ENCODE measurements around the gene CPNE4. TPM values are rescaled to one million over a fixed set of nuclear protein-coding genes. Genes with fewer than 3 reads are reported as not detected.
A peak's percentile ranks its signal among the peaks of the same experiment; 100 is the strongest.

Gene CPNE4
- total RNA-seq, 1 experiment from 2014 or later: 0.29 TPM

DNA sequence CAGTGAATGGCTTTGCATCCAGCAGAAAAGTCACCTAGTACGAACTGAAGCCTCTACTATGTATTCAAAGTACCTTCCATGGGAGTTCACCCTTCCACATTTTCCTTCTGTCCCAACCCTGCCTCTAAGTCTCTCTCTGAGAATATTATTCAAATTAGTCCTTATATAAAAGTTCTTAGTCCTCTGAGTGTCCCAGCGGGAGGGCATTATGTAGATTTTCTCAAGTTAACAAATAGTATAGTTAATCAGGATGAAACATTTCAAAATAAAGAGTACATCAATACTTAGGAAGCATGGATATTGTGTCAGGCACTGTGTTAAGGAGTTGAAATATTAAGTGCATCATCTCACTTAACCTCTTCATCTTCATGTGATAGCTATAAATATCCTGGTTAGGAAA, 223.3 kb downstream of the CPNE4 start:
- Histone ChIP-seq H3K4me1 (replicated peaks) (no peaks in the 10 kb centered on the region), H3K9me3 (replicated peaks) (no peaks in the 10 kb centered on the region), H3K27me3 (replicated peaks) (no peaks in the 10 kb centered on the region; the same call in 1 of the 2 replicates), H3K27ac (no peak overlapping the region), H3K4me3 (no peak overlapping the region), H3K36me3 (no peaks in the 10 kb centered on the region)
- no peak for DNase-seq (ENCODE audit: low read depth in 1 of 2, low spot score in 2 of 2)

GRCh38 chr3:131807822-131808221, 227.0 kb downstream of the CPNE4 start:
- DNase-seq (ENCODE audit: low read depth in 1 of 2, low spot score in 2 of 2): no peak
- Histone ChIP-seq H3K36me3 (no peaks in the 10 kb centered on the region), H3K4me3 (no peak overlapping the region), H3K4me1 (replicated peaks) (no peaks in the 10 kb centered on the region), H3K27ac (no peak overlapping the region), H3K9me3 (replicated peaks) (no peaks in the 10 kb centered on the region), H3K27me3 (replicated peaks) (no peaks in the 10 kb centered on the region; the same call in 1 of the 2 replicates)

GRCh38 chr3:131806736-131807135, 228.1 kb downstream of the CPNE4 start:
- no peak overlapping the region for H3K27ac ChIP-seq
- no peak overlapping the region for H3K4me3 ChIP-seq
- no peaks in the 10 kb centered on the region for H3K36me3 ChIP-seq
- no peaks in the 10 kb centered on the region for H3K4me1 ChIP-seq (replicated peaks)
- no peak for DNase-seq (ENCODE audit: low read depth in 1 of 2, low spot score in 2 of 2)
- H3K27me3 ChIP-seq (replicated peaks): no peaks in the 10 kb centered on the region
- H3K9me3 ChIP-seq (replicated peaks): no peaks in the 10 kb centered on the region

- H3K27me3 ChIP-seq (replicated peaks): no peaks in the 10 kb centered on the region
- H3K36me3 ChIP-seq: no peaks in the 10 kb centered on the region
- H3K4me1 ChIP-seq (replicated peaks): no peaks in the 10 kb centered on the region
- H3K4me3 ChIP-seq: no peak overlapping the region
- no peak for DNase-seq (ENCODE audit: low read depth in 1 of 2, low spot score in 2 of 2)
- H3K27ac ChIP-seq: no peak overlapping the region
- no peaks in the 10 kb centered on the region for H3K9me3 ChIP-seq (replicated peaks)
These were observed 230.2 kb downstream of the CPNE4 start for GRCh38 chr3:131804565-131805133.

DNA sequence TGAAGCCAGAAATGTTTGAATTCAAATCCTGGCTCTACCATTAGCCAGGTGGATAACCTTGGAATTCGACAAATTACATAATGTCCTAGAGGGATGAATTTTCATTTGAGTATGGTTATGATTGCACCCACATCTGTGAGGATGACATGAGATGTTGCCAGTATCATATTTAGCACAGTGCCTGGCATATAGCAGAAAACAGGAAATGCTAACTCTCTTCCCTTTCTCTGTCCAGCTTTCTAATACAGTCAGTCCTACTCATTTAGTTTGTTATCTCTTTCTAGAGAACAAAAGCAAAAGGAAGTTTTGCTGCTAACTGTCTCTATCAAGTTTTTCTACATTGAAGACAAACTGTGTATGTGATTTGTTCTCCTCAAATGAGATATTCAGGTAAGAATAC, 231.7 kb downstream of the CPNE4 start:
- H3K4me1 ChIP-seq (replicated peaks): no peaks in the 10 kb centered on the region
- H3K27ac ChIP-seq: no peak overlapping the region
- DNase-seq (ENCODE audit: low read depth in 1 of 2, low spot score in 2 of 2): no peak

GRCh38 chr3:131802029-131802428, 232.8 kb downstream of the CPNE4 start:
- Histone ChIP-seq H3K9me3 (replicated peaks) (no peaks in the 10 kb centered on the region), H3K4me3 (no peak overlapping the region), H3K27ac (no peak overlapping the region), H3K4me1 (replicated peaks) (no peaks in the 10 kb centered on the region), H3K27me3 (replicated peaks) (no peaks in the 10 kb centered on the region), H3K36me3 (no peaks in the 10 kb centered on the region)
- DNase-seq (ENCODE audit: low read depth in 1 of 2, low spot score in 2 of 2): no peak

More for the DNA sequence above, 231.7 kb downstream of the CPNE4 start:
- H3K36me3 ChIP-seq: no peaks in the 10 kb centered on the region
- H3K27me3 ChIP-seq (replicated peaks): no peaks in the 10 kb centered on the region
- H3K4me3 ChIP-seq: no peak overlapping the region
- H3K9me3 ChIP-seq (replicated peaks): no peaks in the 10 kb centered on the region

DNA sequence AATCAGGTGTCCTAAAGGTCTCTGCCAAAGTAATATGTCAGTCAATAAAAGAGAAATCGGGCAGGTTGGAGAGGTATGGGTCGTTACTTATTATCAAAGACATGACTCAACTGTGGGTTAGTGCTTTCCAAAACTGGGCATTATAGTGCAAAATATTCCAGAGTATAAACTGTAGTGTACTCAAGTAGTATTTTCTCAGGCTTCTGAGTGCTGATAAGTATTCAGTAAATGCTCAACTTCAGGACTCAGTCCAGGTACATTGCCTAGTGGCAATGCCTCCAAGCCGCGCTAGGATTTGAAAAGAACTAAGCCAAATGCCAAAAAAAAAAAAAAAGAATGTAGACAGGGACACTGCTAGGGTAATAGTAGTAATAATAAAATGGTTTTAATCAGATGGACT, 233.2 kb downstream of the CPNE4 start:
- Histone ChIP-seq H3K27ac (no peak overlapping the region), H3K36me3 (no peaks in the 10 kb centered on the region), H3K4me1 (replicated peaks) (no peaks in the 10 kb centered on the region), H3K27me3 (replicated peaks) (no peaks in the 10 kb centered on the region), H3K4me3 (no peak overlapping the region), H3K9me3 (replicated peaks) (no peaks in the 10 kb centered on the region)
- DNase-seq (ENCODE audit: low read depth in 1 of 2, low spot score in 2 of 2): no peak

- DNase-seq (ENCODE audit: low read depth in 1 of 2, low spot score in 2 of 2): no peak
- no peak overlapping the region for H3K27ac ChIP-seq
- H3K9me3 ChIP-seq (replicated peaks): no peaks in the 10 kb centered on the region
- H3K27me3 ChIP-seq (replicated peaks): no peaks in the 10 kb centered on the region
- no peak overlapping the region for H3K4me3 ChIP-seq
- H3K36me3 ChIP-seq: no peaks in the 10 kb centered on the region
- H3K4me1 ChIP-seq (replicated peaks): no peaks in the 10 kb centered on the region
These were observed 237.0 kb downstream of the CPNE4 start for GRCh38 chr3:131797776-131798175.

DNA sequence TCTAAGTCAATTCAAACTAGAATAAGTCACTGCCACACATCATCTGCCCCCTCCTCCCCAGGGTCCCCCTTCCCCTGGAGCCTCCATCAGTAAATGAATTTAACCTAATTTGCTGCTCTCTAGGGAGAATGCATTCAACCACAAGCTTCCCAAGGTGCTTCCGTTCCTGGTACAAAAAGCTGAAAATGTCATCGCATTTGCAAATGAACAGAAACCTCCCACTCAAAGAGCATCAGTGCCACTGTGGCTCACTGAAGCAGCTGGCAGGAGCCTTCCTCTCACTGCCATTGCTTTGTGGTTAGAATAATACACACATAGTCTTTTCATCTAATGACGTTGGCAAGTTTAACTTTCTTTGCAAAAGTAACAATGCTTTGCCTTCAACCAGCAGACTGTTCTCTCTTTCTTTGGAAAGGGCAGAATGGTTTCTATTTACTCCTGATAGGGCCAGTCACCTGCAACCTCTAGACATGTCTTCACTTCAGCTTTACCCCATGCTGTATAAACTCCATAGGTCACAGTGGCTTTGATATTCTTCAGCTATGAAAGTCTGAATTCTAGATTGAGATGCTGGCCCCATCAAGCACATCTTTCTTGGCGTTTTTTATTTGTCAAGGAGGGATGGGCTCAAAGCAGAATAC, 238.1 kb downstream of the CPNE4 start:
- no peak for DNase-seq (ENCODE audit: low read depth in 1 of 2, low spot score in 2 of 2)
- H3K4me3 ChIP-seq: no peak overlapping the region
- H3K27me3 ChIP-seq (replicated peaks): no peaks in the 10 kb centered on the region
- H3K9me3 ChIP-seq (replicated peaks): no peaks in the 10 kb centered on the region
- no peaks in the 10 kb centered on the region for H3K36me3 ChIP-seq
- H3K27ac ChIP-seq: no peak overlapping the region
- no peaks in the 10 kb centered on the region for H3K4me1 ChIP-seq (replicated peaks)

- no peak overlapping the region for H3K4me3 ChIP-seq
- H3K9me3 ChIP-seq (replicated peaks): no peaks in the 10 kb centered on the region
- no peak overlapping the region for H3K27ac ChIP-seq
- no peaks in the 10 kb centered on the region for H3K36me3 ChIP-seq
- H3K4me1 ChIP-seq (replicated peaks): no peaks in the 10 kb centered on the region
- no peak for DNase-seq (ENCODE audit: low read depth in 1 of 2, low spot score in 2 of 2)
- no peaks in the 10 kb centered on the region for H3K27me3 ChIP-seq (replicated peaks)
These were observed 238.7 kb downstream of the CPNE4 start for GRCh38 chr3:131796111-131796510.

GRCh38 chr3:131795390-131796090, 239.3 kb downstream of the CPNE4 start:
- no peaks in the 10 kb centered on the region for H3K4me1 ChIP-seq (replicated peaks)
- H3K4me3 ChIP-seq: no peak overlapping the region
- no peaks in the 10 kb centered on the region for H3K36me3 ChIP-seq
- DNase-seq (ENCODE audit: low read depth in 1 of 2, low spot score in 2 of 2): no peak
- no peaks in the 10 kb centered on the region for H3K9me3 ChIP-seq (replicated peaks)
- H3K27me3 ChIP-seq (replicated peaks): no peaks in the 10 kb centered on the region
- H3K27ac ChIP-seq: no peak overlapping the region

DNA sequence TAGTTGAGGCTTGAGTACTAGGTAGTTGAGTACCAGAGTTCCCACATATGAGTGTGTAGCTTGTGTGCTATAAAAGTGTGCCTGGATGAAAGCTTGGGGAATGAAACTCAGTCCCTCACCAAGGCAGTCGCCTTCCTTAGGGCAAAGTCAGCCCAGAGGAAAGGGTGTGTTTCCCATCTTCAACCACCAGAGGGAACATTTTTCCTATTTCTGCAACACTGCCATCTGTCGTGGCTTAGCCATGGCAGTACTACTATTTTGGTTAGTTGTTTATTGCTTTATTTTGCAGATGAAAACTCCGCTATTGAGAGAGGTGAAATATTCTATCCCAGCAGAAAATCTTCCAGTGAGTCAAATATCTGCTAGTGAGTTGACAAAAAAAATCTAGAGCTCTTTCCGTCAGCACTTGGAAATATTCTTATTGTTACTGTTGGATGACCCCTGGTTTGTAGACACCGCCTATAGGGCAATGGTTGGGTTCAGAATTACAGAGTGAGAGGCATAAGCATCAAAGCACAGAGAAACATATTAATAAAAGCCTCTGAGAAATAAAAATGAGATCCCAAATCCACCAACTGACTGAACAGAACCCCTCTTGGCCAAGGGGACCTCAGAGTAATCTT, 239.9 kb downstream of the CPNE4 start:
- H3K9me3 ChIP-seq (replicated peaks): no peaks in the 10 kb centered on the region
- no peaks in the 10 kb centered on the region for H3K36me3 ChIP-seq
- no peaks in the 10 kb centered on the region for H3K4me1 ChIP-seq (replicated peaks)
- H3K27ac ChIP-seq: no peak overlapping the region
- no peak overlapping the region for H3K4me3 ChIP-seq
- no peaks in the 10 kb centered on the region for H3K27me3 ChIP-seq (replicated peaks)
- peak in 1 of 2 experiments; percentile 30 for DNase-seq (ENCODE audit: low read depth in 1 of 2, low spot score in 2 of 2)

GRCh38 chr3:131793870-131794269, 240.9 kb downstream of the CPNE4 start:
- no peak for DNase-seq (ENCODE audit: low read depth in 1 of 2, low spot score in 2 of 2)
- H3K9me3 ChIP-seq (replicated peaks): no peaks in the 10 kb centered on the region
- no peaks in the 10 kb centered on the region for H3K36me3 ChIP-seq
- H3K4me3 ChIP-seq: no peak overlapping the region
- H3K27ac ChIP-seq: no peak overlapping the region
- no peaks in the 10 kb centered on the region for H3K4me1 ChIP-seq (replicated peaks)
- no peaks in the 10 kb centered on the region for H3K27me3 ChIP-seq (replicated peaks)

GRCh38 chr3:131789188-131789587, 245.6 kb downstream of the CPNE4 start:
- DNase-seq (ENCODE audit: low read depth in 1 of 2, low spot score in 2 of 2): no peak
- Histone ChIP-seq H3K27me3 (replicated peaks) (no peaks in the 10 kb centered on the region), H3K9me3 (replicated peaks) (no peaks in the 10 kb centered on the region), H3K4me3 (no peak overlapping the region), H3K36me3 (no peaks in the 10 kb centered on the region), H3K27ac (no peak overlapping the region), H3K4me1 (replicated peaks) (no peaks in the 10 kb centered on the region)
